Measurements from ENCODE around the gene IL36A.

GRCh38 chr2:112960230-112960825 is 44.9 kb upstream of the IL36A start:
- TF ChIP-seq, protein P1, sequence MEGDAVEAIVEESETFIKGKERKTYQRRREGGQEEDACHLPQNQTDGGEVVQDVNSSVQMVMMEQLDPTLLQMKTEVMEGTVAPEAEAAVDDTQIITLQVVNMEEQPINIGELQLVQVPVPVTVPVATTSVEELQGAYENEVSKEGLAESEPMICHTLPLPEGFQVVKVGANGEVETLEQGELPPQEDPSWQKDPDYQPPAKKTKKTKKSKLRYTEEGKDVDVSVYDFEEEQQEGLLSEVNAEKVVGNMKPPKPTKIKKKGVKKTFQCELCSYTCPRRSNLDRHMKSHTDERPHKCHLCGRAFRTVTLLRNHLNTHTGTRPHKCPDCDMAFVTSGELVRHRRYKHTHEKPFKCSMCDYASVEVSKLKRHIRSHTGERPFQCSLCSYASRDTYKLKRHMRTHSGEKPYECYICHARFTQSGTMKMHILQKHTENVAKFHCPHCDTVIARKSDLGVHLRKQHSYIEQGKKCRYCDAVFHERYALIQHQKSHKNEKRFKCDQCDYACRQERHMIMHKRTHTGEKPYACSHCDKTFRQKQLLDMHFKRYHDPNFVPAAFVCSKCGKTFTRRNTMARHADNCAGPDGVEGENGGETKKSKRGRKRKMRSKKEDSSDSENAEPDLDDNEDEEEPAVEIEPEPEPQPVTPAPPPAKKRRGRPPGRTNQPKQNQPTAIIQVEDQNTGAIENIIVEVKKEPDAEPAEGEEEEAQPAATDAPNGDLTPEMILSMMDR (conservative IDR thresholded peaks at IDR 0.05 in 1 of 2, IDR thresholded peaks at IDR 0.05 in 1 of 2; ENCODE audit: extremely low read depth in 1 of 2, insufficient read depth in 1 of 2, low read depth in 1 of 2, low read length in 2 of 2): peak; percentile 15 to 40
- no peak for TF ChIP-seq EZH2 (IDR thresholded peaks at IDR 0.05; ENCODE audit: borderline replicate concordance, low read length)
